HepG2 (cell line): ENCODE results near the gene SLIT1. TPM values are rescaled to one million over a fixed set of nuclear protein-coding genes. Genes with fewer than 3 reads are reported as not detected.

ENCODE experiments used
- FOSL2 ChIP-seq: sonication (generic); formaldehyde crosslinking; IDR thresholded peaks from 2 replicates; pipeline ENCODE4 v1.4.0; 2020; ENCODE audit warnings: missing genetic modification reagents
- FOXA3 ChIP-seq: IDR thresholded peaks from 2 replicates; pipeline ENCODE4 v1.6.1; 2016; ENCODE audit warnings: missing genetic modification reagents, missing compliant biosample characterization
- HOXA3 ChIP-seq: sonication (generic); formaldehyde crosslinking; IDR thresholded peaks from 2 replicates; pipeline ENCODE4 v1.5.0; 2020; ENCODE audit warnings: missing genetic modification reagents
- HOXA5 ChIP-seq: sonication (generic); formaldehyde crosslinking; IDR thresholded peaks from 2 replicates; pipeline ENCODE4 v1.4.0; 2020; ENCODE audit warnings: missing genetic modification reagents
- KDM6A ChIP-seq: IDR thresholded peaks from 2 replicates; pipeline ENCODE4 v1.6.1; 2016; ENCODE audit warnings: low read depth
- KLF6 ChIP-seq: IDR thresholded peaks from 2 replicates; pipeline ENCODE4 v1.8.0; 2016; ENCODE audit warnings: missing biosample characterization, missing genetic modification reagents
- NCOA2 ChIP-seq: sonication (generic); formaldehyde crosslinking; IDR thresholded peaks from 2 replicates; pipeline ENCODE4 v1.8.0; 2022; ENCODE audit warnings: inconsistent platforms
- NKX3-1 ChIP-seq: sonication (generic); formaldehyde crosslinking; IDR thresholded peaks from 2 replicates; pipeline ENCODE4 v1.5.0; 2020; ENCODE audit warnings: missing genetic modification reagents
- PAXIP1 ChIP-seq: sonication (generic); formaldehyde crosslinking; conservative IDR thresholded peaks from 2 replicates; pipeline ENCODE4 v1.4.0; 2020; ENCODE audit warnings: mild to moderate bottlenecking, missing genetic modification reagents, moderate library complexity
- RCOR2 ChIP-seq: IDR thresholded peaks from 2 replicates; pipeline ENCODE4 v1.6.1; 2016; ENCODE audit warnings: missing biosample characterization, missing genetic modification reagents
- REXO4 ChIP-seq: sonication (generic); formaldehyde crosslinking; IDR thresholded peaks from 2 replicates; pipeline ENCODE4 v1.8.0; 2022; ENCODE audit warnings: missing genetic modification reagents, mild to moderate bottlenecking, borderline replicate concordance
- RXRB ChIP-seq: IDR thresholded peaks from 2 replicates; pipeline ENCODE4 v1.6.1; 2016; ENCODE audit warnings: borderline replicate concordance, missing genetic modification reagents, missing compliant biosample characterization
- SOX5 ChIP-seq: IDR thresholded peaks from 2 replicates; pipeline ENCODE4 v1.6.1; 2016; ENCODE audit warnings: borderline replicate concordance
- TARDBP ChIP-seq: sonication (generic); formaldehyde crosslinking; IDR thresholded peaks from 2 replicates; pipeline ENCODE4 v1.8.0; 2022; ENCODE audit warnings: mild to moderate bottlenecking, missing genetic modification reagents
- ZFP36 ChIP-seq: fragments of 150-350 bp; IDR thresholded peaks from 2 replicates; pipeline ENCODE4 v1.6.1; 2018; ENCODE audit warnings: borderline replicate concordance, low read length, low read depth; ENCODE audit not compliant: partially characterized antibody
- ZNF784 ChIP-seq: sonication (generic); formaldehyde crosslinking; IDR thresholded peaks from 2 replicates; pipeline ENCODE4 v1.5.1; 2020; ENCODE audit warnings: missing genetic modification reagents, mild to moderate bottlenecking, borderline replicate concordance
- ZNF891 ChIP-seq: sonication (generic); formaldehyde crosslinking; IDR thresholded peaks from 2 replicates; pipeline ENCODE4 v1.5.0; 2020; ENCODE audit warnings: mild to moderate bottlenecking, missing genetic modification reagents
- polyA plus RNA-seq, 8 experiments: library from polyadenylated mRNA; depleted of rRNA in 3 of 8; stranded (reverse) in 7 of 8; unstranded in 1 of 8; fragments of >200 nt; fragmentation: Illumina TruSeq in 4 of 8; extraction: Trizol in 4 of 8; gene quantifications; 2 replicates each; pipeline versions ENCODE4 v1.2.1 to v1.2.3, GENCODE V29; 2011 to 2016; ENCODE audit warnings: low read depth in 4 of 8, missing spikeins in 1 of 8, mixed read lengths in 1 of 8; ENCODE audit not compliant: insufficient read depth in 1 of 8
- total RNA-seq, 5 experiments: library from RNA; depleted of rRNA; stranded (reverse); fragments of >200 nt; fragmentation: Illumina TruSeq; extraction: Trizol; gene quantifications; 2 replicates each; pipeline ENCODE4 v1.2.3, GENCODE V29; 2016; ENCODE audit warnings: low read depth in 1 of 5
- TF ChIP-seq, protein P1 (sequence below): sonication (generic); formaldehyde crosslinking; IDR thresholded peaks from 2 replicates; pipeline ENCODE4 v1.4.0; 2020; ENCODE audit warnings: missing genetic modification reagents, borderline replicate concordance
- TF ChIP-seq, protein P2 (sequence below): IDR thresholded peaks from 2 replicates; pipeline ENCODE4 v1.6.1; 2018; ENCODE audit warnings: missing genetic modification reagents, mild to moderate bottlenecking, missing compliant biosample characterization
- TF ChIP-seq, protein P3 (sequence below): IDR thresholded peaks from 2 replicates; pipeline ENCODE4 v1.6.1; 2012; ENCODE audit warnings: low read depth, low read length, improper control_type of control experiment

Gene SLIT1
- total and polyA plus RNA-seq, 2 of the 13 experiments (the other 11 are each of a cell fraction or from before 2014, with no cell fraction given), result 0.09 to 0.33 TPM

DNA sequence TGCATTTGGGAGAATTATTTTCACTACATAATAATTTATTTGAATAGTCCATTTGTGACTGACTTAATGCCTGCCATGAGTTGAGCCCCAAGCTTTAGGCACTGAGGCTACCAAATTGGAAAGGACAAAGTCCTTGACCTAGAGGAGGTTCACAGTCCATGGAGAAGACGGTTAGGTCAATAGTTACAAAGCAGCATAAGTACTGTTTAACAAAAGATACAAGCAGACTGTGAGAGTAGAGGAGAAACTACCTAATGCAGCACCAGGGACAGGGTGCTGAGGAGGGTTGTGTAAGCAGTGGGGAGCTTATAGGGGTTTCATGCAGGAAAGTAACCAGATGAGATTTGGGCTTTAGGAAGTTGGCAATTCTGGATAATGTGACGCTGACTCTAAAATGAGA lies 214.4 kb downstream of the SLIT1 start (continued):
- TF ChIP-seq ZNF784 (no peak), HOXA3 (peak; percentile 46; the same call in 1 of the 2 replicates), TARDBP (CRISPR knock-in tag) (peak; percentile 48; the same call in 1 of the 2 replicates), REXO4 (CRISPR knock-in tag) (no peak), KDM6A (CRISPR knock-in tag) (peak; percentile 52), HOXA5 (CRISPR knock-in tag) (0 out of 2 replicates have a peak, but pooled peaks have one; percentile 36), PAXIP1 (CRISPR knock-in tag) (peak; percentile 90), RXRB (CRISPR knock-in tag) (peak; percentile 84), KLF6 (CRISPR knock-in tag) (0 out of 2 replicates have a peak, but pooled peaks have one; percentile 46), FOXA3 (CRISPR knock-in tag) (peak; percentile 78), NCOA2 (peak; percentile 61), SOX5 (peak; percentile 81), ZNF891 (no peak), RCOR2 (CRISPR knock-in tag) (peak; percentile 67; the same call in 1 of the 2 replicates), FOSL2 (peak; percentile 19; the same call in 1 of the 2 replicates), ZFP36 (no peak), NKX3-1 (CRISPR knock-in tag) (no peak)
- TF ChIP-seq, protein P1, sequence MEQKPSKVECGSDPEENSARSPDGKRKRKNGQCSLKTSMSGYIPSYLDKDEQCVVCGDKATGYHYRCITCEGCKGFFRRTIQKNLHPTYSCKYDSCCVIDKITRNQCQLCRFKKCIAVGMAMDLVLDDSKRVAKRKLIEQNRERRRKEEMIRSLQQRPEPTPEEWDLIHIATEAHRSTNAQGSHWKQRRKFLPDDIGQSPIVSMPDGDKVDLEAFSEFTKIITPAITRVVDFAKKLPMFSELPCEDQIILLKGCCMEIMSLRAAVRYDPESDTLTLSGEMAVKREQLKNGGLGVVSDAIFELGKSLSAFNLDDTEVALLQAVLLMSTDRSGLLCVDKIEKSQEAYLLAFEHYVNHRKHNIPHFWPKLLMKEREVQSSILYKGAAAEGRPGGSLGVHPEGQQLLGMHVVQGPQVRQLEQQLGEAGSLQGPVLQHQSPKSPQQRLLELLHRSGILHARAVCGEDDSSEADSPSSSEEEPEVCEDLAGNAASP, result peak; percentile 91
- TF ChIP-seq, protein P2, sequence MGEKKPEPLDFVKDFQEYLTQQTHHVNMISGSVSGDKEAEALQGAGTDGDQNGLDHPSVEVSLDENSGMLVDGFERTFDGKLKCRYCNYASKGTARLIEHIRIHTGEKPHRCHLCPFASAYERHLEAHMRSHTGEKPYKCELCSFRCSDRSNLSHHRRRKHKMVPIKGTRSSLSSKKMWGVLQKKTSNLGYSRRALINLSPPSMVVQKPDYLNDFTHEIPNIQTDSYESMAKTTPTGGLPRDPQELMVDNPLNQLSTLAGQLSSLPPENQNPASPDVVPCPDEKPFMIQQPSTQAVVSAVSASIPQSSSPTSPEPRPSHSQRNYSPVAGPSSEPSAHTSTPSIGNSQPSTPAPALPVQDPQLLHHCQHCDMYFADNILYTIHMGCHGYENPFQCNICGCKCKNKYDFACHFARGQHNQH (CRISPR knock-in tag), result peak; percentile 31; the same call in 1 of the 2 replicates
- TF ChIP-seq, protein P3, sequence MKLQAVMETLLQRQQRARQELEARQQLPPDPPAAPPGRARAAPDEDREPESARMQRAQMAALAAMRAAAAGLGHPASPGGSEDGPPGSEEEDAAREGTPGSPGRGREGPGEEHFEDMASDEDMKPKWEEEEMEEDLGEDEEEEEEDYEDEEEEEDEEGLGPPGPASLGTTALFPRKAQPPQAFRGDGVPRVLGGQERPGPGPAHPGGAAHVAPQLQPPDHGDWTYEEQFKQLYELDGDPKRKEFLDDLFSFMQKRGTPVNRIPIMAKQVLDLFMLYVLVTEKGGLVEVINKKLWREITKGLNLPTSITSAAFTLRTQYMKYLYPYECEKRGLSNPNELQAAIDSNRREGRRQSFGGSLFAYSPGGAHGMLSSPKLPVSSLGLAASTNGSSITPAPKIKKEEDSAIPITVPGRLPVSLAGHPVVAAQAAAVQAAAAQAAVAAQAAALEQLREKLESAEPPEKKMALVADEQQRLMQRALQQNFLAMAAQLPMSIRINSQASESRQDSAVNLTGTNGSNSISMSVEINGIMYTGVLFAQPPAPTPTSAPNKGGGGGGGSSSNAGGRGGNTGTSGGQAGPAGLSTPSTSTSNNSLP, result peak; percentile 42; the same call in 1 of the 2 replicates
